ENCODE data around the gene DENND4A. TPM values are rescaled to one million over a fixed set of nuclear protein-coding genes. Genes with fewer than 3 reads are reported as not detected.

The DENND4A gene
- total RNA-seq, 1 experiment from 2014 or later, result 6.2 TPM

DNA sequence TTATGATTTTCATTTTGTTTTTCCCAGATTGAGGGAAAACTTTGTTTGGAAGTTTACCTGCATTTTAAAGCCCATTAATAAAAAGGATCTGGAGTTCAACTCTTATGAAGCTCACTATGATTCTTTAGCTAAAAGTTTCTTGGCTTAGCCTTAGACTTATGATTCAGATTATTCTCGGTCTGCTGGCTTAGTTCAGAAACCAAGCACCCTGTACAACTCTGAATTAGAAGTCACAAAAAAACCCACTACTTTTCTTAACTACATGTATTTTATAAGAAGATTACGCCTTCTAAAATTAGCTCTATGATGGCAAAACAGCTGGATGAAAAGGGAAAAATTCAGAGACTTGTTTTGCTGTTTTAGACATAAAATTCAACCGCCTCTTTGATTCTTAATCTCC is 14.3 kb upstream of the DENND4A start:
- intact Hi-C loops (cut with micrococcal nuclease), result no loop called here
- Histone ChIP-seq H3K9me3 (ENCODE audit: low read length) (no peaks in the 10 kb centered on the region), H3F3A (ENCODE audit: low read length, unreplicated experiment) (no peaks in the 10 kb centered on the region), H3K79me2 (ENCODE audit: low read length) (no peaks in the 10 kb centered on the region), H3K9ac (ENCODE audit: low read length) (no peak overlapping the region), H3K27me3 (ENCODE audit: low read length) (no peaks in the 10 kb centered on the region), H2AFZ (ENCODE audit: low read length) (no peak overlapping the region), H3K36me3 (ENCODE audit: low read depth, low read length) (no peaks in the 10 kb centered on the region), H4K20me1 (ENCODE audit: low read length) (no peaks in the 10 kb centered on the region), H3K4me2 (ENCODE audit: low read length) (no peak overlapping the region), H3K4me1 (ENCODE audit: insufficient read depth, low read length) (no peaks in the 10 kb centered on the region), H3K27ac (ENCODE audit: low read length) (no peak overlapping the region), H3K9me2 (replicated peaks; ENCODE audit: low read length) (no peaks in the 10 kb centered on the region), H3K4me3 (ENCODE audit: low read length) (no peak overlapping the region)
- no peak for ATAC-seq
- ChIA-PET CTCF (interaction anchor here (0.7 kb wide), 1 partner anchor 26 kb away, joined by 4 read pairs; no protein-coding TSS in a partner anchor), POLR2A (ENCODE audit: unreplicated experiment) (no interaction called here)
- BruUV-seq (replicated peaks), result no TSS peak
- DNase-seq, result no peak
- TF ChIP-seq, protein P1, sequence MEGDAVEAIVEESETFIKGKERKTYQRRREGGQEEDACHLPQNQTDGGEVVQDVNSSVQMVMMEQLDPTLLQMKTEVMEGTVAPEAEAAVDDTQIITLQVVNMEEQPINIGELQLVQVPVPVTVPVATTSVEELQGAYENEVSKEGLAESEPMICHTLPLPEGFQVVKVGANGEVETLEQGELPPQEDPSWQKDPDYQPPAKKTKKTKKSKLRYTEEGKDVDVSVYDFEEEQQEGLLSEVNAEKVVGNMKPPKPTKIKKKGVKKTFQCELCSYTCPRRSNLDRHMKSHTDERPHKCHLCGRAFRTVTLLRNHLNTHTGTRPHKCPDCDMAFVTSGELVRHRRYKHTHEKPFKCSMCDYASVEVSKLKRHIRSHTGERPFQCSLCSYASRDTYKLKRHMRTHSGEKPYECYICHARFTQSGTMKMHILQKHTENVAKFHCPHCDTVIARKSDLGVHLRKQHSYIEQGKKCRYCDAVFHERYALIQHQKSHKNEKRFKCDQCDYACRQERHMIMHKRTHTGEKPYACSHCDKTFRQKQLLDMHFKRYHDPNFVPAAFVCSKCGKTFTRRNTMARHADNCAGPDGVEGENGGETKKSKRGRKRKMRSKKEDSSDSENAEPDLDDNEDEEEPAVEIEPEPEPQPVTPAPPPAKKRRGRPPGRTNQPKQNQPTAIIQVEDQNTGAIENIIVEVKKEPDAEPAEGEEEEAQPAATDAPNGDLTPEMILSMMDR (conservative IDR thresholded peaks at IDR 0.05; ENCODE audit: low read depth, low read length), result no peak
- TF ChIP-seq EZH2phosphoT487 (IDR thresholded peaks at IDR 0.05; ENCODE audit: borderline replicate concordance, low read length), result no peak
- TF ChIP-seq EZH2 (IDR thresholded peaks at IDR 0.05; ENCODE audit: low read length, unreplicated experiment), result no peak

DNA sequence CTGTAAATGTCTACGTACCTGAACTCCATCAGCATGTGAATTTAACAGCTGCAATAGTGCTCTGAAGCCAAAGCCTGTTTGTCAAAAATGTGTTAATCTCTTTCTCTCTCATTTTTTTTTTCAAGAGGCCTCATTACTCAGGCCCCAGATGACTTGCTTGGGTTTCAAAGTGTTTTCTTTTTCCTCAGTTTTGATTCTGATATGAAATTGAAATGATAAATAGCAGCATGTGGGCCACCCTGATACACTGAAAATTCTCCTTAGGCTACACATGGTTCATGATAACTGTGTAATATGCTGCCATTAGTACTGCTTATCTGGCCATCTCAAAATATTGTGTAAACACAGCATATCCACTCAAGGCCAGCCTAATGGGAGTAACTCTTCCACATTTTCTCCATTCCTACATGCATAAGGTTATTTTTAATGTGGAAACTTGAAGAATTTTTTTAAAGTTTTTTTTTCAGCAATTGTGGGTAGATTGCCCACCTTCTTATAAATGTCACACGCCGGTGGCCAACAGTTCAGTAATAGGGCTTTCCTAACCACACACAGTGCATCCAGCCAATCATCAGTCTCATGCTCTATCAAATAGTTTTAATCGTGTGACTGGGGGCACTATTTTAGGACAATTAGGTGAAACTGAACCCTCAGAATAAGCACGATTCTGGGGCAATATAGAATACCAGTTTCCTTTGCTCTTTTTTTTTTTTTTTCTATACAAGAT is 13.1 kb upstream of the DENND4A start:
- Histone ChIP-seq H3K9me3 (ENCODE audit: low read length) (no peaks in the 10 kb centered on the region), H3K27ac (ENCODE audit: low read length) (no peak overlapping the region), H3K4me2 (ENCODE audit: low read length) (no peak overlapping the region), H3K27me3 (ENCODE audit: low read length) (no peaks in the 10 kb centered on the region), H3K9me2 (replicated peaks; ENCODE audit: low read length) (no peaks in the 10 kb centered on the region), H4K20me1 (ENCODE audit: low read length) (no peaks in the 10 kb centered on the region), H3K4me1 (ENCODE audit: insufficient read depth, low read length) (no peaks in the 10 kb centered on the region), H3K4me3 (ENCODE audit: low read length) (no peak overlapping the region), H2AFZ (ENCODE audit: low read length) (no peak overlapping the region), H3K9ac (ENCODE audit: low read length) (no peak overlapping the region), H3K36me3 (ENCODE audit: low read depth, low read length) (no peaks in the 10 kb centered on the region), H3K79me2 (ENCODE audit: low read length) (no peaks in the 10 kb centered on the region), H3F3A (ENCODE audit: low read length, unreplicated experiment) (no peaks in the 10 kb centered on the region)
- DNase-seq (no peak), ATAC-seq (no peak)
- no TSS peak for BruUV-seq (replicated peaks)
- TF ChIP-seq, protein P1 (conservative IDR thresholded peaks at IDR 0.05; ENCODE audit: low read depth, low read length), result no peak
- no peak for TF ChIP-seq EZH2phosphoT487 (IDR thresholded peaks at IDR 0.05; ENCODE audit: borderline replicate concordance, low read length)
- no peak for TF ChIP-seq EZH2 (IDR thresholded peaks at IDR 0.05; ENCODE audit: low read length, unreplicated experiment)
- ChIA-PET CTCF (no interaction called here), POLR2A (ENCODE audit: unreplicated experiment) (no interaction called here)
- intact Hi-C loops (cut with micrococcal nuclease), result no loop called here

DNA sequence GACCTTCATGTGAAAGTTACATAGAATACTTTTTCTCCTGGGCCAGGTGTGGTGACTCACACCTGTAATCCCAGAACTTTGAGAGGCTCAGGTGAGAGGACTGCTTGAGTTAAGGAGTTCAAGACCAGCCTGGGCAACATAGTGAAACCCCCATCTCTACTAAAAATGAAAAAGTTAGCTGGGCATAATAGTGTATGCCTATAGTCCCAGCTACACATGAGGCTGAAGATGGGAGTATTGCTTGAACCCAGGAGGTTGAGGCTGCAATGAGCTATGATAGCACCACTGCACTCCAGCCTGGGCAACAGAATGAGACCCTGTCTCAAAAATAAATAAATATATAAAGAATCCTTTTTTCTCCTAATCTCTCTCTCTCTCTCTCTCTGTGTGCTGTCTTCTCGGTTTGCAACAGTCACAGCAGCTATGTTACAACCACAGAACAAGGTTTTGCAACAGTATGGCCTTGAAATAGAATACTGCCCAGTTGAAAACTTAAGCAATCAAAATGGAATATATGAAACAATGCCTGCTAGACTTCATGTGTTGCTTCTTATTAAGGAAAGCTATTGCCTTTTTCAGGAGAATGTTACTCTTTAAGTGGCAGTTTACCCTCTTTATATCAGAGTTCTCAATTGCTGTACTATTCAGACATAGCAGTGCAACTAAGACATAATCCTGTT is 12.3 kb upstream of the DENND4A start:
- H3K4me1 ChIP-seq (ENCODE audit: insufficient read depth, low read length), result no peaks in the 10 kb centered on the region
- H3K79me2 ChIP-seq (ENCODE audit: low read length), result no peaks in the 10 kb centered on the region
- H3K9me3 ChIP-seq (ENCODE audit: low read length), result no peaks in the 10 kb centered on the region
- no peak overlapping the region for H2AFZ ChIP-seq (ENCODE audit: low read length)
- H3K27me3 ChIP-seq (ENCODE audit: low read length), result no peaks in the 10 kb centered on the region
- POLR2A ChIA-PET (ENCODE audit: unreplicated experiment), result no interaction called here
- no peak for ATAC-seq
- no peak for DNase-seq
- no peak overlapping the region for H3K9ac ChIP-seq (ENCODE audit: low read length)
- H3F3A ChIP-seq (ENCODE audit: low read length, unreplicated experiment), result no peaks in the 10 kb centered on the region
- CTCF ChIA-PET, result no interaction called here
- BruUV-seq (replicated peaks), result no TSS peak
- H4K20me1 ChIP-seq (ENCODE audit: low read length), result no peaks in the 10 kb centered on the region
- H3K27ac ChIP-seq (ENCODE audit: low read length), result no peak overlapping the region
- H3K9me2 ChIP-seq (replicated peaks; ENCODE audit: low read length), result no peaks in the 10 kb centered on the region
- no peak overlapping the region for H3K4me2 ChIP-seq (ENCODE audit: low read length)
- intact Hi-C loops (cut with micrococcal nuclease), result no loop called here
- no peak overlapping the region for H3K4me3 ChIP-seq (ENCODE audit: low read length)
- no peaks in the 10 kb centered on the region for H3K36me3 ChIP-seq (ENCODE audit: low read depth, low read length)
- TF ChIP-seq, protein P1 (conservative IDR thresholded peaks at IDR 0.05; ENCODE audit: low read depth, low read length), result no peak
- TF ChIP-seq EZH2 (IDR thresholded peaks at IDR 0.05; ENCODE audit: low read length, unreplicated experiment), result no peak
- TF ChIP-seq EZH2phosphoT487 (IDR thresholded peaks at IDR 0.05; ENCODE audit: borderline replicate concordance, low read length), result no peak
